Activated CD8-positive, alpha-beta T cell treated with anti-CD3 and anti-CD28 coated beads for 36 hours (primary cell): Measurements from ENCODE around the gene SLC10A6. TPM values are rescaled to one million over a fixed set of nuclear protein-coding genes. Genes with fewer than 3 reads are reported as not detected.

Experiments
- ATAC-seq: fragments of 200-7000 bp; cut with Tn5 transposase; one replicate; pipeline ENCODE4 v1.10.0; 2021; ENCODE audit warnings: mild to moderate bottlenecking, moderate library complexity
- CTCF ChIA-PET: fragments of 350-600 bp; sonication (Branson Sonifier 250); formaldehyde crosslinking; loops from one replicate; lab custom pipeline; 2021; ENCODE audit warnings: antibody characterized with exemption; lab: Charles Lee
- POLR2A ChIA-PET: fragments of 350-600 bp; sonication (Branson Sonifier 250); formaldehyde crosslinking; loops from one replicate; lab custom pipeline; 2021; ENCODE audit warnings: antibody characterized with exemption; lab: Charles Lee
- DNase-seq: peaks from one replicate; pipeline ENCODE4 v3.0.0-alpha.2; 2020
- H3K27ac Mint-ChIP-seq: one replicate; pipeline ENCODE4 v1.8.0; 2021; ENCODE audit warnings: mild to moderate bottlenecking, mixed read lengths
- H3K27me3 Mint-ChIP-seq: one replicate; pipeline ENCODE4 v1.8.0; 2021; ENCODE audit warnings: mixed read lengths
- H3K36me3 Mint-ChIP-seq: one replicate; pipeline ENCODE4 v1.8.0; 2021; ENCODE audit warnings: low read depth, mixed read lengths
- H3K4me1 Mint-ChIP-seq: one replicate; pipeline ENCODE4 v1.8.0; 2021; ENCODE audit warnings: low read depth, mixed read lengths
- H3K4me3 Mint-ChIP-seq: one replicate; pipeline ENCODE4 v1.8.0; 2021; ENCODE audit warnings: mild to moderate bottlenecking, moderate library complexity, mixed read lengths
- H3K9me3 Mint-ChIP-seq: one replicate; pipeline ENCODE4 v1.8.0; 2021; ENCODE audit warnings: mixed read lengths
- CTCF ChIP-seq: fragments of 200-600 bp; IDR thresholded peaks from one replicate; pipeline ENCODE4 v1.8.0; 2022; ENCODE audit warnings: antibody characterized with exemption, mild to moderate bottlenecking
- intact Hi-C: fragments of 100-400 bp; cut with micrococcal nuclease; formaldehyde crosslinking; loops from one replicate; pipeline ENCODE4 v1.10.0; 2022
- total RNA-seq, 2 experiments: library from RNA; stranded (reverse); gene quantifications; one replicate each; pipeline ENCODE4 v1.2.3, GENCODE V29; 2021

SLC10A6 gene
- total RNA-seq, 2 experiments from 2014 or later, result not detected

GRCh38 chr4:86853209-86853608, 4.0 kb upstream of the SLC10A6 start:
- DNase-seq (no peak), ATAC-seq (no peak)
- TF ChIP-seq CTCF, result no peak
- Mint-ChIP-seq H3K27ac (no peak overlapping the region), H3K4me1 (no peaks in the 10 kb centered on the region), H3K9me3 (no peaks in the 10 kb centered on the region), H3K36me3 (no peaks in the 10 kb centered on the region), H3K4me3 (no peak overlapping the region), H3K27me3 (no peaks in the 10 kb centered on the region)
- POLR2A ChIA-PET, result no interaction called here
- CTCF ChIA-PET, result no interaction called here
- intact Hi-C loops, result no loop called here

GRCh38 chr4:86848136-86848535, 1.0 kb downstream of the SLC10A6 start:
- no peak overlapping the region for H3K4me3 Mint-ChIP-seq
- no peaks in the 10 kb centered on the region for H3K9me3 Mint-ChIP-seq
- ChIA-PET CTCF (no interaction called here), POLR2A (no interaction called here)
- intact Hi-C loops, result no loop called here
- H3K36me3 Mint-ChIP-seq, result no peaks in the 10 kb centered on the region
- ATAC-seq (no peak), DNase-seq (no peak)
- no peaks in the 10 kb centered on the region for H3K27me3 Mint-ChIP-seq
- TF ChIP-seq CTCF, result no peak
- H3K4me1 Mint-ChIP-seq, result no peaks in the 10 kb centered on the region
- no peak overlapping the region for H3K27ac Mint-ChIP-seq

GRCh38 chr4:86847571-86847970, 1.6 kb downstream of the SLC10A6 start:
- H3K4me1 Mint-ChIP-seq, result no peaks in the 10 kb centered on the region
- no peaks in the 10 kb centered on the region for H3K9me3 Mint-ChIP-seq
- ChIA-PET POLR2A (no interaction called here), CTCF (no interaction called here)
- intact Hi-C loops, result no loop called here
- H3K4me3 Mint-ChIP-seq, result no peak overlapping the region
- DNase-seq, result no peak
- H3K27ac Mint-ChIP-seq, result no peak overlapping the region
- no peak for TF ChIP-seq CTCF
- H3K27me3 Mint-ChIP-seq, result no peaks in the 10 kb centered on the region
- ATAC-seq, result no peak
- H3K36me3 Mint-ChIP-seq, result no peaks in the 10 kb centered on the region

- Mint-ChIP-seq H3K4me3 (no peak overlapping the region), H3K27ac (no peak overlapping the region), H3K9me3 (no peaks in the 10 kb centered on the region), H3K4me1 (no peaks in the 10 kb centered on the region), H3K36me3 (no peaks in the 10 kb centered on the region), H3K27me3 (no peaks in the 10 kb centered on the region)
- ChIA-PET CTCF (interaction anchor here (1.3 kb wide), 1 partner anchor 348 kb away, joined by 3 read pairs; no protein-coding TSS in a partner anchor), POLR2A (no interaction called here)
- ATAC-seq, result no peak
- intact Hi-C loops, result no loop called here
- DNase-seq, result no peak
- no peak for TF ChIP-seq CTCF
These were observed 2.3 kb downstream of the SLC10A6 start for GRCh38 chr4:86846921-86847320.

GRCh38 chr4:86845593-86845992, 3.6 kb downstream of the SLC10A6 start:
- POLR2A ChIA-PET, result no interaction called here
- Mint-ChIP-seq H3K27ac (no peak overlapping the region), H3K36me3 (no peaks in the 10 kb centered on the region), H3K4me3 (no peak overlapping the region), H3K27me3 (no peaks in the 10 kb centered on the region), H3K4me1 (no peaks in the 10 kb centered on the region), H3K9me3 (no peaks in the 10 kb centered on the region)
- TF ChIP-seq CTCF, result no peak
- ATAC-seq, result no peak
- intact Hi-C loops, result no loop called here
- no peak for DNase-seq
- CTCF ChIA-PET, result interaction anchor here (1.3 kb wide), 1 partner anchor 347 kb away, joined by 3 read pairs; no protein-coding TSS in a partner anchor
